GM12875 (cell line): ENCODE data around the gene ADGRA1.
"Not testable (repeated sequence)": the region's sequence is repeated elsewhere in the genome, so short reads cannot be mapped to it uniquely, and the experiment has no call there.

Experiments
- H3K4me3 ChIP-seq: one replicate; pipeline ENCODE4 v1.5.1; 2011; ENCODE audit warnings: low read depth, low read length, control low read depth
- CTCF ChIP-seq: IDR thresholded peaks from 2 replicates; pipeline ENCODE4 v1.5.1; 2011; ENCODE audit warnings: low read depth, mild to moderate bottlenecking, control low read depth, inconsistent platforms, low read length, moderate library complexity, borderline replicate concordance; ENCODE audit not compliant: insufficient read depth

ADGRA1 gene

GRCh38 chr10:133150226-133150625, 62.5 kb downstream of the ADGRA1 start:
- TF ChIP-seq CTCF: no peak
- H3K4me3 ChIP-seq: no peak overlapping the region

- no peak overlapping the region for H3K4me3 ChIP-seq
- TF ChIP-seq CTCF: no peak
Measured at GRCh38 chr10:133150656-133151055, 62.9 kb downstream of the ADGRA1 start.

- not testable (repeated sequence) for H3K4me3 ChIP-seq
Measured at GRCh38 chr10:133151071-133151470, 63.3 kb downstream of the ADGRA1 start.

- TF ChIP-seq CTCF: no peak
- H3K4me3 ChIP-seq: no peak overlapping the region
Measured at GRCh38 chr10:133151543-133151972, 63.8 kb downstream of the ADGRA1 start.

GRCh38 chr10:133154411-133154810, 66.7 kb downstream of the ADGRA1 start:
- H3K4me3 ChIP-seq: no peak overlapping the region
- TF ChIP-seq CTCF: no peak

- H3K4me3 ChIP-seq: no peak overlapping the region
- TF ChIP-seq CTCF: no peak
Measured at GRCh38 chr10:133154996-133155778, 67.5 kb downstream of the ADGRA1 start.

DNA sequence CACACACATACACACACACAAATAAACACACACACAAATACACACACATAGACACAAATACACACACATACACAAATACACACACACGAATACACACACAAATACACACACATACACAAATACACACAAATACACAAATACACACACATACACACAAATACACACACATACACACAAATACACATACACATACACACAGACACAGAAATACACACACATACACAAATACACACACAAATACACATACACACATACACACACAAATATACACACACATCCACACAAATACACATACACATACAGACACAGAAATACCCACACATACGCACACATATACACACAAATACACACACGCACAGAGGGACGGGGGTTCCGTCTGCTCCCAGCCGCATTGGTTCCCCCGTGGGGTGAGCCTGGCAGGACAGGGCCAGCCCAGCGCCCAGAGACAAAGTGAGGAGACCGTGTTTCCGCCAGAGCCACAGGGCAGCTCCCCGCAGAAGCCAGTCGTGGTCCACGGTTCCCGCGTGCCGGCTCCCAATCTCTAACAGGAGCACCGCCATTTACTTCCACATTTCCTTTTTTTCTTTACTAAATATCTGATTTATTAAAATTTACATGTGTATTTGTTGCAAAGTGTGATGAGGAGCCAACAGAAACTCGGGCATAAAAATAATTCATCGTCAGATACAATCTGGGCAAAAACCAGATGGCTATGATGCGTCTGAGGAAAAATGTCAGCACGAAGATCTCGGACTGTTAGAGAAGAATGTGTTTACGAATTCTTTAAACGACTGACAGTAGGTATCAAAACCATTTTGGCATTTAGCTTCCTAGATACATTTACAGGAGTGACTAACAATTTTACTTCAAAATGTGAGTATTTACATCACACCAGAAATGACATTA, 69.2 kb downstream of the ADGRA1 start:
- no peak overlapping the region for H3K4me3 ChIP-seq
- no peak for TF ChIP-seq CTCF
